K562 (cell line): ENCODE results near the gene KCNAB1. TPM values are rescaled to one million over a fixed set of nuclear protein-coding genes. Genes with fewer than 3 reads are reported as not detected.

Experiments used
- ATAC-seq: fragments of 200-7000 bp; cut with Tn5 transposase; 3 replicates; pipeline ENCODE4 v1.9.1; 2020; ENCODE audit warnings: moderate library complexity
- BruUV-seq: library from RNA; stranded (reverse); fragments of 400-500 nt; replicated peaks from 2 replicates; lab custom pipeline; 2021; lab: Mats Ljungman, UMichigan
- CTCF ChIA-PET: fragments of 300-600 bp; formaldehyde crosslinking; extraction: SDS; loops from one replicate; lab custom pipeline; 2021; ENCODE audit warnings: low intra/inter-chr PET ratio; lab: Yijun Ruan, JAX
- POLR2A ChIA-PET: fragments of 300-600, 350-650 bp; sonication (Branson Sonifier 250); formaldehyde crosslinking; extraction: SDS; loops from one replicate; lab custom pipeline; 2021; ENCODE audit warnings: antibody characterized with exemption, inconsistent platforms; lab: Yijun Ruan, JAX
- DNase-seq, 4 experiments: peaks; one replicate each; pipeline versions ENCODE4 v3.0.0 to v3.0.0-alpha.2; 2011 to 2018; ENCODE audit warnings: low spot score in 3 of 4, mixed read lengths in 3 of 4; ENCODE audit errors: extremely low read depth in 1 of 4
- FAIRE-seq: peaks from 2 replicates; lab custom pipeline; 2011; peaks lifted over from hg19 to GRCh38; lab: Jason Lieb, UNC
- H2AFZ ChIP-seq: 2 replicates; pipeline ENCODE4 v1.6.0; 2011; ENCODE audit warnings: low read depth, low read length, control low read depth, inconsistent platforms
- H3K27ac ChIP-seq: fragments of 200-600 bp; 3 replicates; pipeline ENCODE4 v1.8.0; 2011; ENCODE audit warnings: low read depth, mild to moderate bottlenecking, control low read depth, inconsistent platforms, low read length, moderate library complexity, mixed read lengths; ENCODE audit errors: extremely low read depth
- H3K27me3 ChIP-seq, 2 experiments: fragments of 300-600 bp in 1 of 2; 2 replicates in 1 of 2; 3 replicates in 1 of 2; pipeline versions ENCODE4 v1.6.0 to v1.8.0; 2011; ENCODE audit warnings: inconsistent platforms in 2 of 2, low read length in 2 of 2, mild to moderate bottlenecking in 1 of 2, mixed read lengths in 1 of 2, moderate library complexity in 1 of 2; ENCODE audit not compliant: control insufficient read depth in 2 of 2, insufficient read depth in 2 of 2
- H3K36me3 ChIP-seq: fragments of 300-600 bp; 3 replicates; pipeline ENCODE4 v1.8.0; 2011; ENCODE audit warnings: mild to moderate bottlenecking, low read length, inconsistent platforms; ENCODE audit not compliant: control insufficient read depth, insufficient read depth
- H3K4me1 ChIP-seq, 2 experiments: fragments of 200-600 bp in 1 of 2; replicated peaks in 1 of 2; 2 replicates in 1 of 2; 3 replicates in 1 of 2; pipeline versions ENCODE4 v1.5.1 to v1.8.0; 2011; ENCODE audit warnings: inconsistent platforms in 2 of 2, low read length in 2 of 2, mild to moderate bottlenecking in 1 of 2, mixed read lengths in 1 of 2, moderate library complexity in 1 of 2; ENCODE audit not compliant: control insufficient read depth in 2 of 2, insufficient read depth in 2 of 2
- H3K4me2 ChIP-seq: 2 replicates; pipeline ENCODE4 v1.6.1; 2011; ENCODE audit warnings: low read length, control low read depth, inconsistent platforms, mixed read lengths; ENCODE audit not compliant: insufficient read depth
- H3K4me3 ChIP-seq: fragments of 200-600 bp; sonication (generic), shearing (Covaris generic); 2 replicates; pipeline ENCODE4 v1.5.1; 2016; ENCODE audit warnings: control low read depth, inconsistent platforms
- H3K79me2 ChIP-seq: fragments of 200-600 bp; 3 replicates; pipeline ENCODE4 v1.8.0; 2011; ENCODE audit warnings: low read length, inconsistent platforms; ENCODE audit not compliant: control insufficient read depth, insufficient read depth
- H3K9ac ChIP-seq, 2 experiments: 2 replicates each; pipeline versions ENCODE4 v1.6.0 to v1.6.1; 2011; ENCODE audit warnings: low read depth in 2 of 2, low read length in 2 of 2, control low read depth in 1 of 2, inconsistent platforms in 1 of 2, mild to moderate bottlenecking in 1 of 2, mixed read lengths in 1 of 2; ENCODE audit not compliant: insufficient read depth in 1 of 2
- H3K9me1 ChIP-seq: one replicate; pipeline ENCODE4 v1.6.0; 2011; ENCODE audit warnings: inconsistent platforms, mild to moderate bottlenecking, low read length, moderate library complexity; ENCODE audit not compliant: control insufficient read depth, insufficient read depth
- H3K9me3 ChIP-seq: replicated peaks from 2 replicates; pipeline ENCODE4 v1.5.1; 2011; ENCODE audit warnings: low read depth, low read length, inconsistent platforms; ENCODE audit not compliant: control insufficient read depth, insufficient read depth
- H4K20me1 ChIP-seq: replicated peaks from 2 replicates; pipeline ENCODE4 v1.6.1; 2011; ENCODE audit warnings: low read length, inconsistent platforms, mixed read lengths; ENCODE audit not compliant: control insufficient read depth, insufficient read depth
- BRCA1 ChIP-seq, 2 experiments: fragments of 450-650 bp in 1 of 2; sonication (generic) in 1 of 2; formaldehyde crosslinking in 1 of 2; IDR thresholded peaks; 2 replicates each; pipeline versions ENCODE4 v1.5.0 to v1.6.1; 2017 to 2020; ENCODE audit warnings: mild to moderate bottlenecking in 1 of 2, missing genetic modification reagents in 1 of 2
- BRD9 ChIP-seq: fragments of 450-650 bp; IDR thresholded peaks from 2 replicates; pipeline ENCODE4 v1.6.1; 2018; ENCODE audit warnings: low read depth; ENCODE audit not compliant: partially characterized antibody
- CTCF ChIP-seq, 3 experiments: IDR thresholded peaks in 2 of 3; conservative IDR thresholded peaks in 1 of 3; 2 replicates each; pipeline ENCODE4 v1.5.1; 2011 to 2012; ENCODE audit warnings: low read length in 3 of 3, mild to moderate bottlenecking in 3 of 3, control low read depth in 2 of 3, improper control_type of control experiment in 1 of 3, inconsistent platforms in 1 of 3, low read depth in 1 of 3, mixed read lengths in 1 of 3, moderate library complexity in 1 of 3; ENCODE audit not compliant: insufficient read depth in 2 of 3
- E2F5 ChIP-seq: sonication (generic); formaldehyde crosslinking; IDR thresholded peaks from 2 replicates; pipeline ENCODE4 v1.8.0; 2022; ENCODE audit warnings: mild to moderate bottlenecking, missing genetic modification reagents
- NCOA2 ChIP-seq, 2 experiments: fragments of 450-650 bp; IDR thresholded peaks; 2 replicates each; pipeline ENCODE4 v1.6.1; 2018; ENCODE audit warnings: mild to moderate bottlenecking in 2 of 2, moderate library complexity in 1 of 2; ENCODE audit not compliant: partially characterized antibody in 2 of 2
- SLC30A9 ChIP-seq: fragments of 250-450 bp; sonication (Bioruptor Pico); IDR thresholded peaks from 2 replicates; pipeline ENCODE4 v1.8.0; 2022; ENCODE audit warnings: mild to moderate bottlenecking, moderate library complexity
- SMARCA4 ChIP-seq: fragments of 450-650 bp; IDR thresholded peaks from 2 replicates; pipeline ENCODE4 v1.6.1; 2016
- USF1 ChIP-seq: sonication (generic); formaldehyde crosslinking; IDR thresholded peaks from 2 replicates; pipeline ENCODE4 v1.9.0; 2022; ENCODE audit warnings: mild to moderate bottlenecking, missing genetic modification reagents
- ZNF23 ChIP-seq: fragments of 250-450 bp; sonication (Bioruptor Pico); IDR thresholded peaks from 2 replicates; pipeline ENCODE4 v1.4.0; 2020; ENCODE audit warnings: mild to moderate bottlenecking
- ZNF584 ChIP-seq: fragments of 200-800 bp; sonication (Bioruptor generic); IDR thresholded peaks from 2 replicates; pipeline ENCODE4 v1.6.1; 2016; ENCODE audit warnings: low read depth, mild to moderate bottlenecking, missing genetic modification characterization, missing compliant biosample characterization
- WGBS: fragments of 100-300 bp; shearing (Covaris generic); methylation state at CpG from one replicate; pipeline ENCODE4 v1.1.6; 2016; ENCODE audit warnings: low coverage, mixed read lengths; ENCODE audit not compliant: insufficient coverage; ENCODE audit errors: missing lambda C conversion rate; 5-methylcytosine and 5-hydroxymethylcytosine counted together
- in situ Hi-C: fragments of 300-500 bp; cut with MboI; formaldehyde crosslinking; loops from 4 replicates; pipeline ENCODE4 v1.15.0; 2018; ENCODE audit warnings: inconsistent platforms, mixed read lengths
- intact Hi-C: fragments of 100-400 bp; cut with micrococcal nuclease; formaldehyde crosslinking; loops from 2 replicates; pipeline ENCODE4 v1.14.2; 2022
- polyA plus RNA-seq, 8 experiments: library from polyadenylated mRNA; depleted of rRNA in 4 of 8; stranded (reverse) in 5 of 8; unstranded in 3 of 8; fragments of >200 nt; fragmentation: Nextera tagmentation in 2 of 8; fragmentation: Illumina TruSeq in 1 of 8; extraction: Ambion mirVana in 2 of 8; extraction: Trizol in 1 of 8; gene quantifications; 2 replicates each; pipeline versions ENCODE4 v1.2.1 to v1.2.3, GENCODE V29; 2011 to 2014; ENCODE audit warnings: inconsistent platforms in 1 of 8, missing spikeins in 1 of 8
- total RNA-seq, 7 experiments: library from RNA; depleted of rRNA in 6 of 7; stranded (reverse); fragments of >200 nt in 6 of 7; fragmentation: Illumina TruSeq in 2 of 7; extraction: Trizol in 2 of 7; gene quantifications; 2 replicates each; pipeline versions ENCODE4 v1.2.1 to v1.2.3, GENCODE V29; 2011 to 2021; ENCODE audit warnings: low replicate concordance in 1 of 7

The KCNAB1 gene
- total and polyA plus RNA-seq, 9 of the 15 experiments (the other 6 are each of a cell fraction or from before 2014, with no cell fraction given), result 0.14 to 1.2 (median 0.51) TPM

GRCh38 chr3:156189927-156190326 is 69.5 kb downstream of the KCNAB1 start:
- FAIRE-seq, result no peak
- WGBS, result 0% methylated on average over 5 of the region's 5 CpGs
- no TSS peak for BruUV-seq

More at GRCh38 chr3:156189927-156190326, 69.5 kb downstream of the KCNAB1 start:
- DNase-seq (no peak), ATAC-seq (no peak)
- no peaks in the 10 kb centered on the region for H3K79me2 ChIP-seq
- H3K27me3 ChIP-seq, result no peaks in the 10 kb centered on the region
- no peak overlapping the region for H3K9ac ChIP-seq
- H3K9me1 ChIP-seq, result no peaks in the 10 kb centered on the region
- H3K4me3 ChIP-seq, result no peak overlapping the region
- ChIA-PET CTCF (interaction anchor here (0.6 kb wide), 1 partner anchor 213 kb away, joined by 3 read pairs; no protein-coding TSS in a partner anchor), POLR2A (no interaction called here)
- no peaks in the 10 kb centered on the region for H4K20me1 ChIP-seq
- in situ Hi-C loops (no loop called here), intact Hi-C loops (no loop called here)
- H3K36me3 ChIP-seq, result no peaks in the 10 kb centered on the region
- H3K4me2 ChIP-seq, result no peak overlapping the region
- no peaks in the 10 kb centered on the region for H3K4me1 ChIP-seq
- no peak for TF ChIP-seq SMARCA4
- TF ChIP-seq USF1 (CRISPR knock-in tag), result no peak
- TF ChIP-seq SLC30A9 (CRISPR knock-in tag), result no peak
- no peak for TF ChIP-seq NCOA2 (IDR thresholded peaks at IDR 0.05; ENCODE audit: partially characterized antibody in 2 of 2)
- TF ChIP-seq BRD9, result no peak
- TF ChIP-seq ZNF584 (CRISPR knock-in tag), result no peak
- TF ChIP-seq E2F5 (CRISPR knock-in tag), result no peak
- TF ChIP-seq ZNF23, result no peak
- no peak for TF ChIP-seq BRCA1 (IDR thresholded peaks at IDR 0.05)
- TF ChIP-seq BRCA1 (CRISPR knock-in tag; IDR thresholded peaks at IDR 0.05), result no peak
- TF ChIP-seq CTCF (IDR thresholded peaks at IDR 0.05 in 2 of 3, conservative IDR thresholded peaks at IDR 0.05 in 1 of 3; ENCODE audit: insufficient read depth in 2 of 3, low read depth in 1 of 3, low read length in 3 of 3), result no peak
- H3K27ac ChIP-seq, result no peak overlapping the region
- H2AFZ ChIP-seq, result no peak overlapping the region
- no peaks in the 10 kb centered on the region for H3K9me3 ChIP-seq
